IPS-18c (cell line): ENCODE data around the gene CCL4L2.
"Not testable (repeated sequence)": the region's sequence is repeated elsewhere in the genome, so short reads cannot be mapped to it uniquely, and the experiment has no call there.

ENCODE experiments used
- H3K4me3 ChIP-seq: 2 replicates; pipeline ENCODE4 v1.7.0; 2013; ENCODE audit warnings: low read depth, mild to moderate bottlenecking, low read length, moderate library complexity; ENCODE audit not compliant: insufficient read depth
- H3K9me3 ChIP-seq: one replicate; pipeline ENCODE4 v1.6.1; 2013; ENCODE audit warnings: mild to moderate bottlenecking, low read length, moderate library complexity; ENCODE audit not compliant: control insufficient read depth, insufficient read depth

Gene CCL4L2

GRCh38 chr17:36194147-36194831 lies 16.6 kb upstream of the CCL4L2 start:
- not testable (repeated sequence) for H3K9me3 ChIP-seq, H3K4me3 ChIP-seq

GRCh38 chr17:36194832-36195433 lies 15.9 kb upstream of the CCL4L2 start:
- H3K9me3 ChIP-seq, H3K4me3 ChIP-seq: not testable (repeated sequence)

- Histone ChIP-seq H3K4me3 (no peak overlapping the region), H3K9me3 (no peaks in the 10 kb centered on the region)
These were observed 15.3 kb upstream of the CCL4L2 start for GRCh38 chr17:36195434-36196130.

GRCh38 chr17:36196131-36196486 lies 14.8 kb upstream of the CCL4L2 start:
- H3K9me3 ChIP-seq: no peaks in the 10 kb centered on the region
- no peak overlapping the region for H3K4me3 ChIP-seq

GRCh38 chr17:36197387-36197703 lies 13.5 kb upstream of the CCL4L2 start:
- Histone ChIP-seq H3K9me3 (no peaks in the 10 kb centered on the region), H3K4me3 (no peak overlapping the region)

- no peaks in the 10 kb centered on the region for H3K9me3 ChIP-seq
- no peak overlapping the region for H3K4me3 ChIP-seq
These were observed 11.9 kb upstream of the CCL4L2 start for GRCh38 chr17:36198831-36199465.

GRCh38 chr17:36201102-36201501 lies 9.8 kb upstream of the CCL4L2 start:
- H3K4me3 ChIP-seq: not testable (repeated sequence)

GRCh38 chr17:36201506-36201905 lies 9.4 kb upstream of the CCL4L2 start:
- H3K4me3 ChIP-seq: not testable (repeated sequence)

More at GRCh38 chr17:36201102-36201501, 9.8 kb upstream of the CCL4L2 start:
- not testable (repeated sequence) for H3K9me3 ChIP-seq

GRCh38 chr17:36203335-36203734 lies 7.5 kb upstream of the CCL4L2 start:
- H3K9me3 ChIP-seq: no peaks in the 10 kb centered on the region
- no peak overlapping the region for H3K4me3 ChIP-seq

More at GRCh38 chr17:36201506-36201905, 9.4 kb upstream of the CCL4L2 start:
- H3K9me3 ChIP-seq: not testable (repeated sequence)

GRCh38 chr17:36204724-36205500 lies 6.0 kb upstream of the CCL4L2 start:
- H3K4me3 ChIP-seq: no peak overlapping the region
- H3K9me3 ChIP-seq: peaks cover 1% of the 10 kb centered on the region

GRCh38 chr17:36205637-36206485 lies 5.0 kb upstream of the CCL4L2 start:
- no peak overlapping the region for H3K4me3 ChIP-seq
- peaks cover 2% of the 10 kb centered on the region for H3K9me3 ChIP-seq

GRCh38 chr17:36206486-36206821 lies 4.4 kb upstream of the CCL4L2 start:
- H3K4me3 ChIP-seq, H3K9me3 ChIP-seq: not testable (repeated sequence)

- not testable (repeated sequence) for H3K9me3 ChIP-seq, H3K4me3 ChIP-seq
These were observed 3.5 kb upstream of the CCL4L2 start for GRCh38 chr17:36207383-36207782.

- peaks cover 2% of the 10 kb centered on the region for H3K9me3 ChIP-seq
These were observed 1.3 kb upstream of the CCL4L2 start for GRCh38 chr17:36209575-36209974.

GRCh38 chr17:36211484-36212271 lies 815 bp downstream of the CCL4L2 start:
- not testable (repeated sequence) for H3K9me3 ChIP-seq, H3K4me3 ChIP-seq

More at GRCh38 chr17:36209575-36209974, 1.3 kb upstream of the CCL4L2 start:
- no peak overlapping the region for H3K4me3 ChIP-seq

GRCh38 chr17:36212272-36212605 lies 1.4 kb downstream of the CCL4L2 start:
- Histone ChIP-seq H3K4me3 (no peak overlapping the region), H3K9me3 (peaks cover 2% of the 10 kb centered on the region)
